HEK293T (cell line): ENCODE data around the gene PARVA.

Source experiments
- ARNT ChIP-seq: fragments of 450-650 bp; IDR thresholded peaks from 2 replicates; pipeline ENCODE4 v1.6.1; 2017; ENCODE audit warnings: mild to moderate bottlenecking
- BHLHE40 ChIP-seq: fragments of 450-650 bp; IDR thresholded peaks from 2 replicates; pipeline ENCODE4 v1.6.1; 2016; ENCODE audit warnings: mild to moderate bottlenecking, moderate library complexity, borderline replicate concordance
- CTBP1 ChIP-seq: fragments of 450-650 bp; IDR thresholded peaks from 2 replicates; pipeline ENCODE4 v1.6.1; 2016; ENCODE audit warnings: borderline replicate concordance
- ELF4 ChIP-seq: fragments of 450-650 bp; IDR thresholded peaks from 2 replicates; pipeline ENCODE4 v1.6.1; 2017; ENCODE audit warnings: antibody characterized with exemption
- FOXM1 ChIP-seq: fragments of 450-650 bp; IDR thresholded peaks from 2 replicates; pipeline ENCODE4 v1.6.1; 2017; ENCODE audit warnings: mild to moderate bottlenecking, borderline replicate concordance
- LEF1 ChIP-seq: fragments of 450-650 bp; IDR thresholded peaks from 2 replicates; pipeline ENCODE4 v1.6.1; 2017; ENCODE audit warnings: mild to moderate bottlenecking, borderline replicate concordance
- SP1 ChIP-seq: fragments of 450-650 bp; IDR thresholded peaks from 2 replicates; pipeline ENCODE4 v1.6.1; 2017
- SUZ12 ChIP-seq: fragments of 450-650 bp; IDR thresholded peaks from 2 replicates; pipeline ENCODE4 v1.6.1; 2016; ENCODE audit warnings: mild to moderate bottlenecking
- TARDBP ChIP-seq: fragments of 450-650 bp; IDR thresholded peaks from 2 replicates; pipeline ENCODE4 v1.6.1; 2016

GRCh38 chr11:12499071-12499470 is 121.7 kb downstream of the PARVA start:
- TF ChIP-seq CTBP1 = no peak
- TF ChIP-seq SUZ12 = no peak
- no peak for TF ChIP-seq ELF4
- TF ChIP-seq FOXM1 = no peak
- no peak for TF ChIP-seq BHLHE40
- TF ChIP-seq LEF1 = no peak
- TF ChIP-seq ARNT = no peak
- no peak for TF ChIP-seq TARDBP
- TF ChIP-seq SP1 = no peak
